Measurements from ENCODE around the gene ESYT2.
"Not testable (repeated sequence)": the region's sequence is repeated elsewhere in the genome, so short reads cannot be mapped to it uniquely, and the experiment has no call there.

ESYT2 gene

GRCh38 chr7:158723266-158723665 is 106.0 kb downstream of the ESYT2 start:
- no peak for DNase-seq

- no peak for DNase-seq
Measured at GRCh38 chr7:158722574-158723237, 106.6 kb downstream of the ESYT2 start.

GRCh38 chr7:158720112-158720511 is 109.2 kb downstream of the ESYT2 start:
- DNase-seq, result no peak

- DNase-seq, result no peak
Measured at GRCh38 chr7:158716802-158717201, 112.5 kb downstream of the ESYT2 start.

- DNase-seq, result no peak
Measured at GRCh38 chr7:158710651-158711102, 118.6 kb downstream of the ESYT2 start.

GRCh38 chr7:158707610-158708009 is 121.7 kb downstream of the ESYT2 start:
- no peak for DNase-seq

- DNase-seq, result no peak
Measured at GRCh38 chr7:158706710-158707590, 122.4 kb downstream of the ESYT2 start.

GRCh38 chr7:158706273-158706704 is 123.0 kb downstream of the ESYT2 start:
- DNase-seq, result no peak

GRCh38 chr7:158705234-158705850 is 124.0 kb downstream of the ESYT2 start:
- no peak for DNase-seq

- DNase-seq, result peak; percentile 97 to 98
Measured at GRCh38 chr7:158704524-158705233, 124.6 kb downstream of the ESYT2 start, which contains the start of gene NCAPG2. Gene NCAPG2 (minus strand): TSS chr7:158704804. CDS start chr7:158701899, 2,905 bp downstream.

- DNase-seq, result not testable (repeated sequence)
Measured at GRCh38 chr7:158703679-158704523, 125.4 kb downstream of the ESYT2 start.

- no peak for DNase-seq
Measured at GRCh38 chr7:158702944-158703343, 126.4 kb downstream of the ESYT2 start.

GRCh38 chr7:158702196-158702595 is 127.1 kb downstream of the ESYT2 start:
- no peak for DNase-seq

- no peak for DNase-seq
Measured at GRCh38 chr7:158700008-158700407, 129.3 kb downstream of the ESYT2 start.

- no peak for DNase-seq
Measured at GRCh38 chr7:158699341-158699740, 130.0 kb downstream of the ESYT2 start.

GRCh38 chr7:158698657-158699195 is 130.6 kb downstream of the ESYT2 start:
- DNase-seq, result no peak

GRCh38 chr7:158697597-158697996 is 131.7 kb downstream of the ESYT2 start:
- not testable (repeated sequence) for DNase-seq

GRCh38 chr7:158695726-158696452 is 133.4 kb downstream of the ESYT2 start:
- no peak for DNase-seq

- no peak for DNase-seq
Measured at GRCh38 chr7:158695056-158695455, 134.3 kb downstream of the ESYT2 start.

GRCh38 chr7:158694650-158695049 is 134.7 kb downstream of the ESYT2 start:
- no peak for DNase-seq

- no peak for DNase-seq
Measured at GRCh38 chr7:158689488-158689887, 139.8 kb downstream of the ESYT2 start.

All from NCI-H187 (cell line).